ENCODE measurements around the gene ANXA5.
A peak's percentile ranks its signal among the peaks of the same experiment; 100 is the strongest.
"Not testable (repeated sequence)": the region's sequence is repeated elsewhere in the genome, so short reads cannot be mapped to it uniquely, and the experiment has no call there.

ANXA5 gene

GRCh38 chr4:121696581-121697461, at the start of gene ANXA5:
Gene ANXA5 (minus strand): TSS chr4:121696980. CDS start chr4:121696589, 391 bp downstream.
- peak; percentile 50 for DNase-seq (ENCODE audit: low read depth in 1 of 2, low spot score in 1 of 2)

GRCh38 chr4:121742794-121743193, 46.0 kb upstream of the ANXA5 start:
- no peak for DNase-seq (ENCODE audit: low read depth in 1 of 2, low spot score in 1 of 2)

GRCh38 chr4:121741751-121742150, 45.0 kb upstream of the ANXA5 start:
- DNase-seq (ENCODE audit: low read depth in 1 of 2, low spot score in 1 of 2) = no peak

- DNase-seq (ENCODE audit: low read depth in 1 of 2, low spot score in 1 of 2) = no peak
Observed at GRCh38 chr4:121740796-121741409, 44.1 kb upstream of the ANXA5 start.

- DNase-seq (ENCODE audit: low read depth in 1 of 2, low spot score in 1 of 2) = no peak
Observed at GRCh38 chr4:121739575-121739974, 42.8 kb upstream of the ANXA5 start.

GRCh38 chr4:121738780-121739535, 42.2 kb upstream of the ANXA5 start:
- DNase-seq (ENCODE audit: low read depth in 1 of 2, low spot score in 1 of 2) = no peak

- DNase-seq (ENCODE audit: low read depth in 1 of 2, low spot score in 1 of 2) = no peak
Observed at GRCh38 chr4:121737846-121738554, 41.2 kb upstream of the ANXA5 start.

- DNase-seq (ENCODE audit: low read depth in 1 of 2, low spot score in 1 of 2) = no peak
Observed at GRCh38 chr4:121736735-121737351, 40.1 kb upstream of the ANXA5 start.

GRCh38 chr4:121734571-121734970, 37.8 kb upstream of the ANXA5 start:
- no peak for DNase-seq (ENCODE audit: low read depth in 1 of 2, low spot score in 1 of 2)

- DNase-seq (ENCODE audit: low read depth in 1 of 2, low spot score in 1 of 2) = no peak
Observed at GRCh38 chr4:121733942-121734341, 37.2 kb upstream of the ANXA5 start.

- not testable (repeated sequence) for DNase-seq (ENCODE audit: low read depth in 1 of 2, low spot score in 1 of 2)
Observed at GRCh38 chr4:121729753-121730152, 33.0 kb upstream of the ANXA5 start.

- no peak for DNase-seq (ENCODE audit: low read depth in 1 of 2, low spot score in 1 of 2)
Observed at GRCh38 chr4:121728798-121729226, 32.0 kb upstream of the ANXA5 start.

GRCh38 chr4:121728066-121728465, 31.3 kb upstream of the ANXA5 start:
- no peak for DNase-seq (ENCODE audit: low read depth in 1 of 2, low spot score in 1 of 2)

- DNase-seq (ENCODE audit: low read depth in 1 of 2, low spot score in 1 of 2) = no peak
Observed at GRCh38 chr4:121726642-121727268, 30.0 kb upstream of the ANXA5 start.

- DNase-seq (ENCODE audit: low read depth in 1 of 2, low spot score in 1 of 2) = no peak
Observed at GRCh38 chr4:121724671-121725070, 27.9 kb upstream of the ANXA5 start.

GRCh38 chr4:121721700-121722099, 24.9 kb upstream of the ANXA5 start:
- no peak for DNase-seq (ENCODE audit: low read depth in 1 of 2, low spot score in 1 of 2)

GRCh38 chr4:121720109-121720508, 23.3 kb upstream of the ANXA5 start:
- DNase-seq (ENCODE audit: low read depth in 1 of 2, low spot score in 1 of 2) = no peak

GRCh38 chr4:121717680-121718237, 21.0 kb upstream of the ANXA5 start:
- no peak for DNase-seq (ENCODE audit: low read depth in 1 of 2, low spot score in 1 of 2)

- DNase-seq (ENCODE audit: low read depth in 1 of 2, low spot score in 1 of 2) = no peak
Observed at GRCh38 chr4:121714548-121714947, 17.8 kb upstream of the ANXA5 start.

- DNase-seq (ENCODE audit: low read depth in 1 of 2, low spot score in 1 of 2) = no peak
Observed at GRCh38 chr4:121712783-121713182, 16.0 kb upstream of the ANXA5 start.
